GM18505 (cell line): ENCODE data around the gene GAS1.

Experiments used
- ATAC-seq: cut with Tn5 transposase; IDR thresholded peaks from one replicate; pipeline ENCODE4 v1.9.1; 2021; ENCODE audit not compliant: unreplicated experiment
- POLR2A ChIP-seq: IDR thresholded peaks from 4 replicates; pipeline ENCODE4 v1.6.1; 2011; ENCODE audit warnings: borderline replicate concordance; ENCODE audit not compliant: insufficient read depth, insufficient read length; ENCODE audit errors: extremely low read depth

The GAS1 gene

GRCh38 chr9:86977205-86977835 is 30.0 kb upstream of the GAS1 start:
- no peak for TF ChIP-seq POLR2A
- no peak for ATAC-seq

GRCh38 chr9:86975606-86976005 is 28.3 kb upstream of the GAS1 start:
- no peak for ATAC-seq
- TF ChIP-seq POLR2A, result no peak

- ATAC-seq, result no peak
- no peak for TF ChIP-seq POLR2A
Observed at GRCh38 chr9:86975036-86975435, 27.7 kb upstream of the GAS1 start.

- ATAC-seq, result no peak
- no peak for TF ChIP-seq POLR2A
Observed at GRCh38 chr9:86974421-86974820, 27.1 kb upstream of the GAS1 start.

DNA sequence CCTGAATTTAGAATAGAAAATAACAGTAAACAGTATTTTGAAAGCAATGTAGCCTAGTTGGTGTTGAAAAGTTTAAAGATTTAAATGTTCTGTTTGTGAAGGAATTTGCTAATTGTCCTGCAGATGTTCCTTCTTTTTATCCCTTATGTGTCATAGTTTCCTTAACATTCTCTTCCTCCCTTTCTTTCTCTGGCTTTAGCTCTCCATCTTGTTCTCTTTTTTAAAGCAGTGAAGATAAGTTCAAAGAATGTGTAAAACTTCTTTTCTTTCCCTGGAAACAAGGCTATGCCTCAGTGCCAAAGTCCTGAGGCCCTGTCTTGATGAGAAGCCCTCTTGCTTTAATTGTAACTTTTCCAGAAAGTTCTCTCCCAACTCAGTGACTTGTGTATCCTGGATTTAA is 24.4 kb upstream of the GAS1 start:
- TF ChIP-seq POLR2A, result no peak
- no peak for ATAC-seq

GRCh38 chr9:86968258-86968920 is 21.1 kb upstream of the GAS1 start:
- no peak for ATAC-seq
- TF ChIP-seq POLR2A, result no peak

GRCh38 chr9:86966852-86967511 is 19.7 kb upstream of the GAS1 start:
- ATAC-seq, result no peak
- no peak for TF ChIP-seq POLR2A

DNA sequence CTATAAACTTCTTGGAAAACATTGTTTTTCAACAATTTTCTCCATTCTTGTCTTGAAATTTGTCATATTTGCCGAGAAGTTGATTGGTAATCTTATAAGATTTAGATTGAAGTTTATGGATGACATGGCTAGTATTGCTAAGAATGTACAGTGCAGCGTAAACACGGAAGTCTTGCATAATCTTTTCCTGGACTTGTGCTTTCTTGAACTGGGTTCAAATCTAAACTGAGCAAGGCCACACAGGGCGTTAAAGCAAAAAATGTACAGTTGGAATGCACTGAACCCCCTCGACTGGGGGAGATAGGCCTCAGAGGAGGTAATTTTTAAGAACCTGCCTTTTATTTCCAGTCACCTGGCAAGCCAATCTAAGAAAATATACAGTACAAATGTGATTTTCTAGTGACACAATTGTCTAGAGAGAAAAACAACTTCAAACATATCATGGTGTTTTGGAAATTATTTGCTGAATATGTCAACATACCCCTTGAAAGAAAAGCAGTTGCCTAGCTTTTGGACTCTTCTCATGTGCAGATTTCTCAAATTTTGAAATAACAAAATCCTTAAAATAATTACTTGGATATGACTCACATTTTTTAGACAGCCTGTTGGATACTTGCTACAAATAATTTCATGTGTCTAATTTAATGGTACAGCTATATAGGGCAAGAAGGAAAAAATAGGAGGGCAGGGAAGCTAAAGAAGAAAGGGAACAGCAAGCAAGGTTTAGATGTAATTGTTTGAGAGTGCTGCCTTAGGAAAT is 18.5 kb upstream of the GAS1 start:
- no peak for TF ChIP-seq POLR2A
- no peak for ATAC-seq

GRCh38 chr9:86962692-86963091 is 15.4 kb upstream of the GAS1 start:
- no peak for ATAC-seq
- no peak for TF ChIP-seq POLR2A

DNA sequence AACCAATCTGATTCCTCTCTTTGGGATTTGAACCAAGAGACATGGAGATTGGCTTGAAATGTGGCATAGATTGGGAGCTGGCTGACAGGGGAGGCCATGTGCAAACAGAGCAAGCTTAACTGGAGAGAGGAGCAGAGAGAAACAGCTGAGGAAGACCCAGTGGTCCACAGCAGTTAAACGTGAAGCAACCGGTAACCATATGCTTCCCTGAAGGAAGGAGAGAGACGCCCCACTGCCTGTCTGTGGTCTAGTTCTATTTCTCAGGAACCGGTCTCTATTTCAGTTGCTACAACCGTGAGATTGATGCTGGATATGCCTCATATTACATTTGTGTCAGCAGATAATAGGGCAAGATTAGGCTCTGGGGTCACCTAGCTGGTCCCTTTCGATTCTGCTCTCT is 13.6 kb upstream of the GAS1 start:
- TF ChIP-seq POLR2A, result no peak
- no peak for ATAC-seq

GRCh38 chr9:86958203-86958602 is 10.9 kb upstream of the GAS1 start:
- ATAC-seq, result no peak
- TF ChIP-seq POLR2A, result no peak

GRCh38 chr9:86955561-86955960 is 8.3 kb upstream of the GAS1 start:
- no peak for ATAC-seq
- no peak for TF ChIP-seq POLR2A

GRCh38 chr9:86955042-86955441 is 7.7 kb upstream of the GAS1 start:
- TF ChIP-seq POLR2A, result no peak
- ATAC-seq, result no peak

DNA sequence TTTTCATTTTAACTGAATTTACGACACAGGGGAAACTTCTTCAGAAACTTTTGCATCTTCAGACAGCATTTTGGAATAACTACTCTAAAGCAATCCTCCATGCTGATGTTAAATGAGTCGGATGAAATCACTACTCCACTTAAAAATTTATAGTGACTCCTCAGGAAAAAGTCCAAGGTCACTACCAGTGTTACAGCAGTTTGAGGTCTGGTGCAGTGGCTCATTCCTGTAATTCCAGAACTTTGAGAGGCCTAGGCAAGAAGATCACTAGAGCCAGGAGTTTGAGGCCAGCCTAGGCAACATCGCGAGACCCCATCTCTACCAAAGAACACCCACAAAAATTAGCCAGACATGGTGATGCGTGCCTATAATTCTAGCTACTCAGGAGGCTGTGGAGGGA is 5.9 kb upstream of the GAS1 start:
- no peak for TF ChIP-seq POLR2A
- ATAC-seq, result no peak

- peak; percentile 63 for ATAC-seq
- no peak for TF ChIP-seq POLR2A
Observed at GRCh38 chr9:86948074-86948929, 996 bp upstream of the GAS1 start.
